Activated CD8-positive, alpha-beta T cell treated with anti-CD3 and anti-CD28 coated beads for 36 hours (primary cell): ENCODE results near the gene TMEM201. TPM values are rescaled to one million over a fixed set of nuclear protein-coding genes. Genes with fewer than 3 reads are reported as not detected.
"Not testable (repeated sequence)": the region's sequence is repeated elsewhere in the genome, so short reads cannot be mapped to it uniquely, and the experiment has no call there.

ENCODE experiments used
- ATAC-seq: fragments of 200-7000 bp; cut with Tn5 transposase; one replicate; pipeline ENCODE4 v1.10.0; 2021; ENCODE audit warnings: mild to moderate bottlenecking, moderate library complexity
- CTCF ChIA-PET: fragments of 350-600 bp; sonication (Branson Sonifier 250); formaldehyde crosslinking; loops from one replicate; lab custom pipeline; 2021; ENCODE audit warnings: antibody characterized with exemption; lab: Charles Lee
- POLR2A ChIA-PET: fragments of 350-600 bp; sonication (Branson Sonifier 250); formaldehyde crosslinking; loops from one replicate; lab custom pipeline; 2021; ENCODE audit warnings: antibody characterized with exemption; lab: Charles Lee
- DNase-seq: peaks from one replicate; pipeline ENCODE4 v3.0.0-alpha.2; 2020
- H3K27ac Mint-ChIP-seq: one replicate; pipeline ENCODE4 v1.8.0; 2021; ENCODE audit warnings: mild to moderate bottlenecking, mixed read lengths
- H3K27me3 Mint-ChIP-seq: one replicate; pipeline ENCODE4 v1.8.0; 2021; ENCODE audit warnings: mixed read lengths
- H3K36me3 Mint-ChIP-seq: one replicate; pipeline ENCODE4 v1.8.0; 2021; ENCODE audit warnings: low read depth, mixed read lengths
- H3K4me1 Mint-ChIP-seq: one replicate; pipeline ENCODE4 v1.8.0; 2021; ENCODE audit warnings: low read depth, mixed read lengths
- H3K4me3 Mint-ChIP-seq: one replicate; pipeline ENCODE4 v1.8.0; 2021; ENCODE audit warnings: mild to moderate bottlenecking, moderate library complexity, mixed read lengths
- H3K9me3 Mint-ChIP-seq: one replicate; pipeline ENCODE4 v1.8.0; 2021; ENCODE audit warnings: mixed read lengths
- intact Hi-C: fragments of 100-400 bp; cut with micrococcal nuclease; formaldehyde crosslinking; loops from one replicate; pipeline ENCODE4 v1.10.0; 2022
- total RNA-seq, 2 experiments: library from RNA; stranded (reverse); gene quantifications; one replicate each; pipeline ENCODE4 v1.2.3, GENCODE V29; 2021
- TF ChIP-seq, protein P1 (sequence below): fragments of 200-600 bp; IDR thresholded peaks from one replicate; pipeline ENCODE4 v1.8.0; 2022; ENCODE audit warnings: antibody characterized with exemption, mild to moderate bottlenecking

TMEM201 gene
- total RNA-seq, 2 experiments from 2014 or later, result 16.2 to 18.1 TPM

GRCh38 chr1:9557624-9558023 is 31.1 kb upstream of the TMEM201 start:
- intact Hi-C loops, result no loop called here
- Mint-ChIP-seq H3K4me3 (no peak overlapping the region), H3K9me3 (no peaks in the 10 kb centered on the region), H3K4me1 (peaks cover 39% of the 10 kb centered on the region), H3K36me3 (peaks cover 37% of the 10 kb centered on the region), H3K27me3 (no peaks in the 10 kb centered on the region), H3K27ac (peak overlapping the region; percentile 34)
- DNase-seq (no peak), ATAC-seq (no peak)
- ChIA-PET CTCF (interaction anchor here (0.6 to 2.4 kb wide), 5 partner anchors 12 to 102 kb away, joined by 3 to 8 read pairs (median 3); no protein-coding TSS in a partner anchor), POLR2A (interaction anchor here (1.0 to 1.2 kb wide), 2 partner anchors 9 to 17 kb away, joined by 3 read pairs; no protein-coding TSS in a partner anchor)
- TF ChIP-seq, protein P1, sequence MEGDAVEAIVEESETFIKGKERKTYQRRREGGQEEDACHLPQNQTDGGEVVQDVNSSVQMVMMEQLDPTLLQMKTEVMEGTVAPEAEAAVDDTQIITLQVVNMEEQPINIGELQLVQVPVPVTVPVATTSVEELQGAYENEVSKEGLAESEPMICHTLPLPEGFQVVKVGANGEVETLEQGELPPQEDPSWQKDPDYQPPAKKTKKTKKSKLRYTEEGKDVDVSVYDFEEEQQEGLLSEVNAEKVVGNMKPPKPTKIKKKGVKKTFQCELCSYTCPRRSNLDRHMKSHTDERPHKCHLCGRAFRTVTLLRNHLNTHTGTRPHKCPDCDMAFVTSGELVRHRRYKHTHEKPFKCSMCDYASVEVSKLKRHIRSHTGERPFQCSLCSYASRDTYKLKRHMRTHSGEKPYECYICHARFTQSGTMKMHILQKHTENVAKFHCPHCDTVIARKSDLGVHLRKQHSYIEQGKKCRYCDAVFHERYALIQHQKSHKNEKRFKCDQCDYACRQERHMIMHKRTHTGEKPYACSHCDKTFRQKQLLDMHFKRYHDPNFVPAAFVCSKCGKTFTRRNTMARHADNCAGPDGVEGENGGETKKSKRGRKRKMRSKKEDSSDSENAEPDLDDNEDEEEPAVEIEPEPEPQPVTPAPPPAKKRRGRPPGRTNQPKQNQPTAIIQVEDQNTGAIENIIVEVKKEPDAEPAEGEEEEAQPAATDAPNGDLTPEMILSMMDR, result no peak

DNA sequence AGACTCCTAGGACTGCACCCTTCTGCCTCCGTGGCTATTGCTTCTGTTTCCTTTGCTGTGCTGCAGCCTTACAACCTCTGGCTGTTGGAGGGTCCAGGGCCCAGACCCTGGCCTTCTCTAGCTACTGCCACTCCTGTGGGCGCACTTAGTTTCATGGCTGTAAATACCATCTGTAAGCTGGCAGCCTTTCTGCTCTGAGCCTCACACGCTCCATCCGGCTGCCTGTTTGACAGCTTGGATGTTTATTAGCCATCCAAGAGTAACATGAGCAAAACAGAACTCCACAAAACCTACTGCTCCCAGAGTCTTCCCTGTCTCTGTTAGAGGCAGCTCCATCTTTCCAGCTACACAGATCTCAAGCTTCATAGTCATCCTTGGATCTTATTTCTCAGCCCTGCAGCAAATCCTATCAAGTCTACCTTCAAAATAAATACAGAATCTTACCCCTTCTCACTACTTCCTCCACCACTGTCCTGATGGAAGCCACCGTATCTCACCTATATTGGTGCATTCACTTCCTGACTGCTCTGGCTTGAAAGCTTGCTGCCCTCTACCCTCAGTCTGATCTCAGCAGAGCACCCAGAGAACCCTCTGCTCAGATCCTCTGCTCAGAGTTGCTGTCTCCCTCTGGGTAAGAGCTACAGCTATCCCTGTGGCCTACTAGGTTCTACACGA is 30.3 kb upstream of the TMEM201 start:
- H3K4me1 Mint-ChIP-seq, result peaks cover 39% of the 10 kb centered on the region
- no peaks in the 10 kb centered on the region for H3K9me3 Mint-ChIP-seq
- ChIA-PET CTCF (interaction anchor here (1.2 to 2.4 kb wide), 2 partner anchors 12 to 63 kb away, joined by 3 to 8 read pairs; no protein-coding TSS in a partner anchor), POLR2A (interaction anchor here (0.9 to 1.1 kb wide), 3 partner anchors 9 to 30 kb away, joined by 3 read pairs; no protein-coding TSS in a partner anchor)
- peaks cover 40% of the 10 kb centered on the region for H3K36me3 Mint-ChIP-seq
- peak overlapping the region; percentile 31 for H3K27ac Mint-ChIP-seq
- TF ChIP-seq, protein P1, result no peak
- no peaks in the 10 kb centered on the region for H3K27me3 Mint-ChIP-seq
- intact Hi-C loops, result no loop called here
- DNase-seq (no peak), ATAC-seq (no peak)
- H3K4me3 Mint-ChIP-seq, result no peak overlapping the region

DNA sequence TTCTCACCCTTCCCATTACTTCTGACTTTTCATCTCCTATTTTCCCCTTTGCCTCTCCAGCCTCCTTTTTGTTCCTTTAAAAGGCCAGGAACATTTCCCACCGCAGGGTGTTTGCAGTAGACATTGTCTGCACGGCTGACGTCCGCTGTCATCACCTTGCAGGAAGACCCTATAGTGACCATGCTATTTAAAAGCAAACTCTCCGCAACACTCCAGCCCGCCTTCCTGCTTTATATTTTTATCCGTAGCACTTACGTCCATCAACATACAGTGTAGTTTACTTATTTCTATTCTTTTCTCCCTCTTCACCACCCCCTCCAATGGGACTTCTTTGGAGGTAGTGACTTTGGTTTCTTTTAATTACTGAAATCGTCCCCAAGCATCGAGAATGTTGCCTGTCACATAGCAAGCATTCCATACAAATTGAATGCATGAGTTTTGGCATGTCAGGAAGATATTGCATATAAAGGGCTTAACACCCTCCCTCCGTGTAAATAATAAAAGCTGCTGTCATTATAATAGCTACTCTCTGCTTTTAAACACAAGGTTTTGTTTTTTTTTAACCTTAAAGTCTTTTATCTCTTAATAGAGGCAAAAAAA is 29.7 kb upstream of the TMEM201 start:
- no peak overlapping the region for H3K4me3 Mint-ChIP-seq
- intact Hi-C loops, result no loop called here
- H3K4me1 Mint-ChIP-seq, result peaks cover 39% of the 10 kb centered on the region
- H3K27ac Mint-ChIP-seq, result peak overlapping the region; percentile 31
- no peaks in the 10 kb centered on the region for H3K27me3 Mint-ChIP-seq
- H3K9me3 Mint-ChIP-seq, result no peaks in the 10 kb centered on the region
- POLR2A ChIA-PET, result interaction anchor here (0.9 to 1.1 kb wide), 3 partner anchors 10 to 31 kb away, joined by 3 read pairs; no protein-coding TSS in a partner anchor
- ATAC-seq (no peak), DNase-seq (no peak)
- TF ChIP-seq, protein P1, result no peak
- CTCF ChIA-PET, result interaction anchor here (0.8 to 2.4 kb wide), 3 partner anchors 16 to 63 kb away, joined by 3 to 8 read pairs (median 3); partner anchors contain the start of gene TMEM201
- H3K36me3 Mint-ChIP-seq, result peaks cover 35% of the 10 kb centered on the region

- H3K27ac Mint-ChIP-seq, result peak overlapping the region; percentile 30
These were observed 29.0 kb upstream of the TMEM201 start for GRCh38 chr1:9559673-9560072.

DNA sequence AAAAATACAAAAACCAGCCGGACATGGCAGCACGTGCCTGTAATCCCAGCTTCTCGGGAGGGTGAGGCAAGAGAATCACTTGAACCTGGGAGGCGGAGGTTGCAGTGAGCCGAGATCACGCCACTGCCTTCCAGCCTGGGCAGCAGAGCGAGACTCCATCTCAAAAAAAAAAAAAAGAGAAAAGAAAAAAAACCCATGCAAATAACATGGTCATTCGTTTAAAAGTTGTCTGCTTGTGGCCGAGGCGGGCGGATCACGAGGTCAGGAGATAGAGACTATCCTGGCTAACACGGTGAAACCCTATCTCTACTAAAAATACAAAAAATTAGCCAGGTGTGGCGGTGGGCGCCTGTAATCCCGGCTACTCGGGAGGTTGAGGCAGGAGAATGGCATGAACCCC is 28.6 kb upstream of the TMEM201 start:
- ATAC-seq, H3K4me3 Mint-ChIP-seq, DNase-seq, intact Hi-C loops, H3K9me3 Mint-ChIP-seq, H3K27me3 Mint-ChIP-seq, POLR2A ChIA-PET: not testable (repeated sequence)
- CTCF ChIA-PET, result interaction anchor here (0.8 to 1.0 kb wide), 2 partner anchors 17 to 28 kb away, joined by 3 read pairs; partner anchors contain the start of gene TMEM201
- peaks cover 39% of the 10 kb centered on the region for H3K4me1 Mint-ChIP-seq
- peak overlapping the region; percentile 30 for H3K27ac Mint-ChIP-seq
- H3K36me3 Mint-ChIP-seq, result peaks cover 34% of the 10 kb centered on the region

More at GRCh38 chr1:9559673-9560072, 29.0 kb upstream of the TMEM201 start:
- intact Hi-C loops, result no loop called here
- peaks cover 35% of the 10 kb centered on the region for H3K36me3 Mint-ChIP-seq
- TF ChIP-seq, protein P1, result no peak
- H3K4me3 Mint-ChIP-seq, result no peak overlapping the region
- ATAC-seq (no peak), DNase-seq (no peak)
- POLR2A ChIA-PET, result no interaction called here
- peaks cover 39% of the 10 kb centered on the region for H3K4me1 Mint-ChIP-seq
- no peaks in the 10 kb centered on the region for H3K27me3 Mint-ChIP-seq
- CTCF ChIA-PET, result interaction anchor here (0.8 to 1.0 kb wide), 2 partner anchors 17 to 29 kb away, joined by 3 read pairs; partner anchors contain the start of gene TMEM201
- H3K9me3 Mint-ChIP-seq, result no peaks in the 10 kb centered on the region
